ENCODE results near the gene CATSPER1.

DNA sequence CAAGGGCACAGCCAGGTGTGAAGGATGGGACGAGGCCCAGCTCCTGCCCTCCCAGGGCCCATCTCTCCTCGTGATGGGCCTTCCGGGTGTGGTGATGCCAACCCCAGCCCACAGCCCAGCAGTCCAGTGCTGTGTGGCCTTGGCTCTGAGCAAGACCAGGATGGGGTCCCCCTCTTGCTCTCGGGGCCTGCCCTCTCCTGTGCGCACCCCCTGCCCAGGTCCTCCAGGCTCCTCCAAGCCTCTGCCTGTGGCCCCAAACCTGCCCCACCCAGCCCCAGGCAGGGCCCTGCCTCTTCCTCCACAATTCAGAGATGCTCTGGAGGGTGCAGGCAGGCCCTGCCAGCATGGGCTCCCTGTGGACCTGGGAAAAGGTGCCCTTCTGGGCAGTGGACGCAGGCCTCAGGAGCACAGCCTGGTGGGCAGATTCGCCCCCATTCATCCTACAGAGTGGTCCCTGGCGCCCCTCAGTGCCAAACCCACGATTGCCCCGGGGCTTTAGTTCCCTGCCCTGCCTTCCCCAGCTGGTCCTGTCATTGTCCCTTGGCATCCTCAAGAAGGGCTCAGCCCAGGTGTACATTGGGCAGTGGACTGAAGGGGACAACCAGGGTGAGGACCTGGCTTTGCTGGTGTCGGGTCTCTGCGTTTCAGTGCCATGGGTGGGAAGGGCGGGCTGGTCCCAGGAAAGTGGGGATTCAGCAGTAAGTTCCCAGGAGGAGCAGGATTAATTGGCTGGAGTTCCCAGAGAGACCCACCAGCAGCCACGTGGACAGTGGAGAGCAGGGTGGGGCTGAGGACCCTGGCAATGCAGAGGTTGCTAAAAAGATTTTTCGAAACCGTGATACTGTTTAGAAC lies 44.1 kb downstream of the CATSPER1 start:
- TF ChIP-seq, protein P1, sequence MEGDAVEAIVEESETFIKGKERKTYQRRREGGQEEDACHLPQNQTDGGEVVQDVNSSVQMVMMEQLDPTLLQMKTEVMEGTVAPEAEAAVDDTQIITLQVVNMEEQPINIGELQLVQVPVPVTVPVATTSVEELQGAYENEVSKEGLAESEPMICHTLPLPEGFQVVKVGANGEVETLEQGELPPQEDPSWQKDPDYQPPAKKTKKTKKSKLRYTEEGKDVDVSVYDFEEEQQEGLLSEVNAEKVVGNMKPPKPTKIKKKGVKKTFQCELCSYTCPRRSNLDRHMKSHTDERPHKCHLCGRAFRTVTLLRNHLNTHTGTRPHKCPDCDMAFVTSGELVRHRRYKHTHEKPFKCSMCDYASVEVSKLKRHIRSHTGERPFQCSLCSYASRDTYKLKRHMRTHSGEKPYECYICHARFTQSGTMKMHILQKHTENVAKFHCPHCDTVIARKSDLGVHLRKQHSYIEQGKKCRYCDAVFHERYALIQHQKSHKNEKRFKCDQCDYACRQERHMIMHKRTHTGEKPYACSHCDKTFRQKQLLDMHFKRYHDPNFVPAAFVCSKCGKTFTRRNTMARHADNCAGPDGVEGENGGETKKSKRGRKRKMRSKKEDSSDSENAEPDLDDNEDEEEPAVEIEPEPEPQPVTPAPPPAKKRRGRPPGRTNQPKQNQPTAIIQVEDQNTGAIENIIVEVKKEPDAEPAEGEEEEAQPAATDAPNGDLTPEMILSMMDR (IDR thresholded peaks at IDR 0.05), result no peak
- no peak for TF ChIP-seq RNF2 (IDR thresholded peaks at IDR 0.05; ENCODE audit: borderline replicate concordance, low read depth)
- TF ChIP-seq EP300 (IDR thresholded peaks at IDR 0.05), result no peak
- TF ChIP-seq TP53 (CRISPR knock-in tag; IDR thresholded peaks at IDR 0.05), result no peak
- TF ChIP-seq MAZ (IDR thresholded peaks at IDR 0.05; ENCODE audit: borderline replicate concordance, low read depth, low read length), result no peak
- TF ChIP-seq POLR2A (IDR thresholded peaks at IDR 0.05; ENCODE audit: low read length), result no peak
- TF ChIP-seq, protein P2, sequence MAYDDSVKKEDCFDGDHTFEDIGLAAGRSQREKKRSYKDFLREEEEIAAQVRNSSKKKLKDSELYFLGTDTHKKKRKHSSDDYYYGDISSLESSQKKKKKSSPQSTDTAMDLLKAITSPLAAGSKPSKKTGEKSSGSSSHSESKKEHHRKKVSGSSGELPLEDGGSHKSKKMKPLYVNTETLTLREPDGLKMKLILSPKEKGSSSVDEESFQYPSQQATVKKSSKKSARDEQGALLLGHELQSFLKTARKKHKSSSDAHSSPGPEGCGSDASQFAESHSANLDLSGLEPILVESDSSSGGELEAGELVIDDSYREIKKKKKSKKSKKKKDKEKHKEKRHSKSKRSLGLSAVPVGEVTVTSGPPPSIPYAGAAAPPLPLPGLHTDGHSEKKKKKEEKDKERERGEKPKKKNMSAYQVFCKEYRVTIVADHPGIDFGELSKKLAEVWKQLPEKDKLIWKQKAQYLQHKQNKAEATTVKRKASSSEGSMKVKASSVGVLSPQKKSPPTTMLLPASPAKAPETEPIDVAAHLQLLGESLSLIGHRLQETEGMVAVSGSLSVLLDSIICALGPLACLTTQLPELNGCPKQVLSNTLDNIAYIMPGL (CRISPR knock-in tag; IDR thresholded peaks at IDR 0.05; ENCODE audit: borderline replicate concordance), result no peak
- TF ChIP-seq ZNF302 (CRISPR knock-in tag; IDR thresholded peaks at IDR 0.05), result no peak
- TF ChIP-seq RFX5 (IDR thresholded peaks at IDR 0.05), result no peak
- TF ChIP-seq KDM1A (IDR thresholded peaks at IDR 0.05; ENCODE audit: low read depth), result no peak
- TF ChIP-seq HOXA7 (CRISPR knock-in tag; IDR thresholded peaks at IDR 0.05), result no peak
